K562 (cell line): Measurements from ENCODE around the gene PLXNA2. TPM values are rescaled to one million over a fixed set of nuclear protein-coding genes. Genes with fewer than 3 reads are reported as not detected.

Experiments
- ATAC-seq: fragments of 200-7000 bp; cut with Tn5 transposase; 3 replicates; pipeline ENCODE4 v1.9.1; 2020; ENCODE audit warnings: moderate library complexity
- BruUV-seq: library from RNA; stranded (reverse); fragments of 400-500 nt; replicated peaks from 2 replicates; lab custom pipeline; 2021; lab: Mats Ljungman, UMichigan
- CTCF ChIA-PET: fragments of 300-600 bp; formaldehyde crosslinking; extraction: SDS; loops from one replicate; lab custom pipeline; 2021; ENCODE audit warnings: low intra/inter-chr PET ratio; lab: Yijun Ruan, JAX
- POLR2A ChIA-PET: fragments of 300-600, 350-650 bp; sonication (Branson Sonifier 250); formaldehyde crosslinking; extraction: SDS; loops from one replicate; lab custom pipeline; 2021; ENCODE audit warnings: antibody characterized with exemption, inconsistent platforms; lab: Yijun Ruan, JAX
- DNase-seq, 4 experiments: peaks; one replicate each; pipeline versions ENCODE4 v3.0.0 to v3.0.0-alpha.2; 2011 to 2018; ENCODE audit warnings: low spot score in 3 of 4, mixed read lengths in 3 of 4; ENCODE audit errors: extremely low read depth in 1 of 4
- FAIRE-seq: peaks from 2 replicates; lab custom pipeline; 2011; peaks lifted over from hg19 to GRCh38; lab: Jason Lieb, UNC
- H2AFZ ChIP-seq: 2 replicates; pipeline ENCODE4 v1.6.0; 2011; ENCODE audit warnings: low read depth, low read length, control low read depth, inconsistent platforms
- H3K27ac ChIP-seq: fragments of 200-600 bp; 3 replicates; pipeline ENCODE4 v1.8.0; 2011; ENCODE audit warnings: low read depth, mild to moderate bottlenecking, control low read depth, inconsistent platforms, low read length, moderate library complexity, mixed read lengths; ENCODE audit errors: extremely low read depth
- H3K27me3 ChIP-seq, 2 experiments: fragments of 300-600 bp in 1 of 2; 2 replicates in 1 of 2; 3 replicates in 1 of 2; pipeline versions ENCODE4 v1.6.0 to v1.8.0; 2011; ENCODE audit warnings: inconsistent platforms in 2 of 2, low read length in 2 of 2, mild to moderate bottlenecking in 1 of 2, mixed read lengths in 1 of 2, moderate library complexity in 1 of 2; ENCODE audit not compliant: control insufficient read depth in 2 of 2, insufficient read depth in 2 of 2
- H3K36me3 ChIP-seq: fragments of 300-600 bp; 3 replicates; pipeline ENCODE4 v1.8.0; 2011; ENCODE audit warnings: mild to moderate bottlenecking, low read length, inconsistent platforms; ENCODE audit not compliant: control insufficient read depth, insufficient read depth
- H3K4me1 ChIP-seq, 2 experiments: fragments of 200-600 bp in 1 of 2; replicated peaks in 1 of 2; 2 replicates in 1 of 2; 3 replicates in 1 of 2; pipeline versions ENCODE4 v1.5.1 to v1.8.0; 2011; ENCODE audit warnings: inconsistent platforms in 2 of 2, low read length in 2 of 2, mild to moderate bottlenecking in 1 of 2, mixed read lengths in 1 of 2, moderate library complexity in 1 of 2; ENCODE audit not compliant: control insufficient read depth in 2 of 2, insufficient read depth in 2 of 2
- H3K4me2 ChIP-seq: 2 replicates; pipeline ENCODE4 v1.6.1; 2011; ENCODE audit warnings: low read length, control low read depth, inconsistent platforms, mixed read lengths; ENCODE audit not compliant: insufficient read depth
- H3K4me3 ChIP-seq: fragments of 200-600 bp; sonication (generic), shearing (Covaris generic); 2 replicates; pipeline ENCODE4 v1.5.1; 2016; ENCODE audit warnings: control low read depth, inconsistent platforms
- H3K79me2 ChIP-seq: fragments of 200-600 bp; 3 replicates; pipeline ENCODE4 v1.8.0; 2011; ENCODE audit warnings: low read length, inconsistent platforms; ENCODE audit not compliant: control insufficient read depth, insufficient read depth
- H3K9ac ChIP-seq, 2 experiments: 2 replicates each; pipeline versions ENCODE4 v1.6.0 to v1.6.1; 2011; ENCODE audit warnings: low read depth in 2 of 2, low read length in 2 of 2, control low read depth in 1 of 2, inconsistent platforms in 1 of 2, mild to moderate bottlenecking in 1 of 2, mixed read lengths in 1 of 2; ENCODE audit not compliant: insufficient read depth in 1 of 2
- H3K9me1 ChIP-seq: one replicate; pipeline ENCODE4 v1.6.0; 2011; ENCODE audit warnings: inconsistent platforms, mild to moderate bottlenecking, low read length, moderate library complexity; ENCODE audit not compliant: control insufficient read depth, insufficient read depth
- H3K9me3 ChIP-seq: replicated peaks from 2 replicates; pipeline ENCODE4 v1.5.1; 2011; ENCODE audit warnings: low read depth, low read length, inconsistent platforms; ENCODE audit not compliant: control insufficient read depth, insufficient read depth
- H4K20me1 ChIP-seq: replicated peaks from 2 replicates; pipeline ENCODE4 v1.6.1; 2011; ENCODE audit warnings: low read length, inconsistent platforms, mixed read lengths; ENCODE audit not compliant: control insufficient read depth, insufficient read depth
- BCLAF1 ChIP-seq, 2 experiments: fragments of 450-650 bp in 1 of 2; IDR thresholded peaks; 2 replicates each; pipeline ENCODE4 v1.6.1; 2011 to 2017; ENCODE audit warnings: low read depth in 2 of 2, antibody characterized with exemption in 1 of 2, borderline replicate concordance in 1 of 2, low read length in 1 of 2, mild to moderate bottlenecking in 1 of 2, mixed read lengths in 1 of 2; ENCODE audit not compliant: control insufficient read depth in 1 of 2
- CEBPB ChIP-seq: fragments of 450-650 bp; IDR thresholded peaks from 2 replicates; pipeline ENCODE4 v1.6.1; 2016; ENCODE audit warnings: missing genetic modification characterization, missing compliant biosample characterization
- CEBPG ChIP-seq, 3 experiments: fragments of 200-800 bp in 1 of 3; sonication (Bioruptor generic) in 1 of 3; sonication (generic) in 1 of 3; formaldehyde crosslinking in 1 of 3; IDR thresholded peaks in 2 of 3; conservative IDR thresholded peaks in 1 of 3; 2 replicates each; pipeline versions ENCODE4 v1.6.1 to v1.8.0; 2016 to 2022; ENCODE audit warnings: missing compliant biosample characterization in 2 of 3, missing genetic modification characterization in 2 of 3, mild to moderate bottlenecking in 1 of 3, missing genetic modification reagents in 1 of 3
- HNRNPK ChIP-seq: fragments of 200-400 bp; formaldehyde crosslinking; IDR thresholded peaks from one replicate; pipeline ENCODE4 v1.6.1; 2018; ENCODE audit warnings: mild to moderate bottlenecking, low read depth, low read length; ENCODE audit not compliant: poor library complexity, severe bottlenecking
- MLLT1 ChIP-seq, 2 experiments: fragments of 450-650 bp; IDR thresholded peaks; 2 replicates each; pipeline ENCODE4 v1.6.1; 2016
- MXI1 ChIP-seq: IDR thresholded peaks from 2 replicates; pipeline ENCODE4 v1.6.1; 2011; ENCODE audit warnings: low read depth, mild to moderate bottlenecking, improper control_type of control experiment, low read length
- PCBP1 ChIP-seq: fragments of 200-400 bp; formaldehyde crosslinking; IDR thresholded peaks from 2 replicates; pipeline ENCODE4 v1.6.1; 2018; ENCODE audit warnings: mild to moderate bottlenecking, low read depth, low read length; ENCODE audit not compliant: poor library complexity, severe bottlenecking
- PML ChIP-seq: IDR thresholded peaks from 2 replicates; pipeline ENCODE4 v1.6.1; 2012; ENCODE audit warnings: low read length, inconsistent platforms
- SMARCA4 ChIP-seq: fragments of 450-650 bp; IDR thresholded peaks from 2 replicates; pipeline ENCODE4 v1.6.1; 2016
- TEAD2 ChIP-seq: fragments of 450-650 bp; IDR thresholded peaks from 2 replicates; pipeline ENCODE4 v1.6.1; 2016; ENCODE audit warnings: missing genetic modification characterization, control low read depth, missing compliant biosample characterization
- XRCC4 ChIP-seq: IDR thresholded peaks from one replicate; pipeline ENCODE4 v1.6.1; 2011; ENCODE audit not compliant: insufficient read depth, insufficient read length; ENCODE audit errors: extremely low read depth
- ZNF12 ChIP-seq: sonication (generic); formaldehyde crosslinking; IDR thresholded peaks from 2 replicates; pipeline ENCODE4 v1.4.0; 2020; ENCODE audit warnings: mild to moderate bottlenecking, missing genetic modification reagents
- WGBS: fragments of 100-300 bp; shearing (Covaris generic); methylation state at CpG from one replicate; pipeline ENCODE4 v1.1.6; 2016; ENCODE audit warnings: low coverage, mixed read lengths; ENCODE audit not compliant: insufficient coverage; ENCODE audit errors: missing lambda C conversion rate; 5-methylcytosine and 5-hydroxymethylcytosine counted together
- in situ Hi-C: fragments of 300-500 bp; cut with MboI; formaldehyde crosslinking; loops from 4 replicates; pipeline ENCODE4 v1.15.0; 2018; ENCODE audit warnings: inconsistent platforms, mixed read lengths
- intact Hi-C: fragments of 100-400 bp; cut with micrococcal nuclease; formaldehyde crosslinking; loops from 2 replicates; pipeline ENCODE4 v1.14.2; 2022
- polyA plus RNA-seq, 8 experiments: library from polyadenylated mRNA; depleted of rRNA in 4 of 8; stranded (reverse) in 5 of 8; unstranded in 3 of 8; fragments of >200 nt; fragmentation: Nextera tagmentation in 2 of 8; fragmentation: Illumina TruSeq in 1 of 8; extraction: Ambion mirVana in 2 of 8; extraction: Trizol in 1 of 8; gene quantifications; 2 replicates each; pipeline versions ENCODE4 v1.2.1 to v1.2.3, GENCODE V29; 2011 to 2014; ENCODE audit warnings: inconsistent platforms in 1 of 8, missing spikeins in 1 of 8
- total RNA-seq, 7 experiments: library from RNA; depleted of rRNA in 6 of 7; stranded (reverse); fragments of >200 nt in 6 of 7; fragmentation: Illumina TruSeq in 2 of 7; extraction: Trizol in 2 of 7; gene quantifications; 2 replicates each; pipeline versions ENCODE4 v1.2.1 to v1.2.3, GENCODE V29; 2011 to 2021; ENCODE audit warnings: low replicate concordance in 1 of 7

Gene PLXNA2
- total and polyA plus RNA-seq, 9 of the 15 experiments (the other 6 are each of a cell fraction or from before 2014, with no cell fraction given), result 0.01 to 1.3 (median 0.32) TPM

- in situ Hi-C loops, result no loop called here
These were observed 108.8 kb downstream of the PLXNA2 start for GRCh38 chr1:208135354-208135753.

GRCh38 chr1:208134491-208134890 lies 109.7 kb downstream of the PLXNA2 start:
- CTCF ChIA-PET, result no interaction called here
- ATAC-seq (no peak), FAIRE-seq (no peak), DNase-seq (no peak)
- Histone ChIP-seq H3K27me3 (peaks cover 8 to 27% of the 10 kb centered on the region in 2 experiments; a peak in 4 of 5 replicates), H3K27ac (no peak overlapping the region), H3K4me3 (no peak overlapping the region), H3K79me2 (no peaks in the 10 kb centered on the region), H3K4me1 (peaks cover 0 to under 1% of the 10 kb centered on the region in 2 experiments; a peak in 2 of 5 replicates), H3K9ac (no peak overlapping the region; a peak in 1 of 4 replicates), H4K20me1 (no peaks in the 10 kb centered on the region; the same call in 1 of the 2 replicates), H3K36me3 (no peaks in the 10 kb centered on the region), H3K4me2 (no peak overlapping the region), H2AFZ (no peak overlapping the region), H3K9me3 (no peaks in the 10 kb centered on the region), H3K9me1 (no peaks in the 10 kb centered on the region)
- no TSS peak for BruUV-seq
- in situ Hi-C loops (no loop called here), intact Hi-C loops (loop anchor here (5.0 kb wide), 1 partner anchor 48 kb away; no protein-coding TSS in a partner anchor)
- POLR2A ChIA-PET, result interaction anchor here (0.6 to 2.0 kb wide), 4 partner anchors 11 to 1600 kb away, joined by 3 to 6 read pairs (median 3); no protein-coding TSS in a partner anchor
- WGBS, result 33% methylated on average over 5 of the region's 5 CpGs
- no peak for TF ChIP-seq BCLAF1 (IDR thresholded peaks at IDR 0.05; ENCODE audit: borderline replicate concordance in 1 of 2, control insufficient read depth in 1 of 2, low read depth in 2 of 2, low read length in 1 of 2)
- TF ChIP-seq ZNF12 (CRISPR knock-in tag), result no peak
- TF ChIP-seq PML, result no peak
- no peak for TF ChIP-seq MLLT1 (IDR thresholded peaks at IDR 0.05)
- no peak for TF ChIP-seq PCBP1
- TF ChIP-seq SMARCA4, result no peak
- no peak for TF ChIP-seq TEAD2 (tag)
- no peak for TF ChIP-seq XRCC4
- TF ChIP-seq HNRNPK, result no peak

More at GRCh38 chr1:208135354-208135753, 108.8 kb downstream of the PLXNA2 start:
- Histone ChIP-seq H3K79me2 (no peaks in the 10 kb centered on the region), H3K27me3 (peaks cover 3 to 19% of the 10 kb centered on the region in 2 experiments; a peak in 4 of 5 replicates), H3K9me1 (no peaks in the 10 kb centered on the region)
- POLR2A ChIA-PET, result interaction anchor here (0.6 to 2.0 kb wide), 4 partner anchors 12 to 1601 kb away, joined by 3 to 6 read pairs (median 3); no protein-coding TSS in a partner anchor
- intact Hi-C loops, result no loop called here
- TF ChIP-seq CEBPG (CRISPR knock-in tag; IDR thresholded peaks at IDR 0.05), result peak; percentile 71
- TF ChIP-seq CEBPG (tag; conservative IDR thresholded peaks at IDR 0.05 in 1 of 2, IDR thresholded peaks at IDR 0.05 in 1 of 2), result peak; percentile 75 to 82
- TF ChIP-seq CEBPB (tag), result peak; percentile 95
- TF ChIP-seq MXI1, result no peak
- TF ChIP-seq, all 486 proteins: peak for 2
- Histone ChIP-seq H3K4me2 (no peak overlapping the region), H3K4me1 (peaks cover 0 to 4% of the 10 kb centered on the region in 2 experiments; a peak in 2 of 5 replicates), H3K36me3 (no peaks in the 10 kb centered on the region), H4K20me1 (no peaks in the 10 kb centered on the region; the same call in 1 of the 2 replicates), H3K9me3 (no peaks in the 10 kb centered on the region), H2AFZ (no peak overlapping the region), H3K4me3 (no peak overlapping the region), H3K27ac (no peak overlapping the region), H3K9ac (no peak overlapping the region)
- CTCF ChIA-PET, result interaction anchor here (0.5 kb wide), 1 partner anchor 117 kb away, joined by 3 read pairs; no protein-coding TSS in a partner anchor
- DNase-seq (no peak), FAIRE-seq (no peak), ATAC-seq (no peak)
- WGBS, result 4% methylated on average over 2 of the region's 2 CpGs
- BruUV-seq, result no TSS peak
